NCI-H146 treated with DMSO at 0.1 percent for 48 hours (cell line): ENCODE data around the gene ANKRD27.

Experiments
- DNase-seq: peaks from one replicate; lab custom pipeline; 2025; ENCODE audit not compliant: unreplicated experiment; lab: John Stamatoyannopoulos, UW

ANKRD27 gene

DNA sequence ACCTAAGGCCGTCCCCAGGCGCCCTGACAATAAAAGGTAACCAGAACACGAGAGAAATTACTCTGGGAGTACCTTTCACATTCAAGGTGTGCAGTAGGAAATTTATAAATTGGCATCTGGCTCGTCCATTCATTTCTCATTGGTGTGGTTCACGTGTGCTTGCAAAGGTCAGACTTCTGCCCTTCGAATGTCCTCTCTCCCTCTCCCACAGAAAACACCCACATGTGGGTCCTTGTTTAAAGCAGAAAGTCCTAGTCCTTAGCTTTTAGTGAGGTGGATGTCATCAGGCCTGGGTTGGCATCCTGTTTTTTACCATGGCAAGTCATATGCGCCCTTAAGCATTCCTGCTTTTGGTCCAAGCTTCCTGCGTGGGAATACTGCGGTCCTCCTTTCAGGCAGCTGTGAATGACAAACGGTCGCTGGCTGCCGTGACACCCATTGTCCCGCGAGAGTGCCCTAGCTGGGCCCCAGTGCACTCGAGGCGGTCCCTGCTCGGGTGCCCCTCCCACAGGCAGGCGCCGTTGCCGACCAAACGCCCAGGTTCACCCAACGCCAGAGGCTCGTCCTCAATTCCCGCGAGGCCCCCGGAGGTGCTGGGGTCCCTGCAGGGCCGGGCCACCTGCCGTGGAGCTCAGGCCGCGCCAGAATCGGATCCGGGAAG, 16.4 kb upstream of the ANKRD27 start, which contains the start of gene NUDT19:
Gene NUDT19 (plus strand): TSS at position 531 of the 661 bp plus-strand sequence. CDS start 140 bp downstream, outside the sequence.
- peak; percentile 64 for DNase-seq

DNA sequence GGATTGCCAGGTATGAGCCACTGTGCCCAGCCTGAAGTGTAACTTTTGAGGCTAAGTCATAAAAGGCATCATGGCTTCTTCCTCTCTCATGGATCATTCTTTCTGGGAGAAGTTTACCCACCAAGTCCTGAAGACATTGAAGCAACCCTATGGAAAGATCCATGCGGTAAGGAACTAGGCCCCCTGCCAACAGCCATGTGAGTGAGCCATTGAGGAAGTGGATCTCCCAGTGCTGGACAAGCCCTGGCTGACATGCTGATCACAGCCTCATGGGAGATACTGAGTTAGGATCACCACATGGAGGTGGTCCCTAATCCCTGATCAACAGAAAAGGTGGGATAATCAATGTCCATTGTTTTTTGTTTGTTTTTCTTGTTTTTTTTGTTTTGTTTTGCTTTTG, 13.3 kb upstream of the ANKRD27 start:
- no peak for DNase-seq

DNA sequence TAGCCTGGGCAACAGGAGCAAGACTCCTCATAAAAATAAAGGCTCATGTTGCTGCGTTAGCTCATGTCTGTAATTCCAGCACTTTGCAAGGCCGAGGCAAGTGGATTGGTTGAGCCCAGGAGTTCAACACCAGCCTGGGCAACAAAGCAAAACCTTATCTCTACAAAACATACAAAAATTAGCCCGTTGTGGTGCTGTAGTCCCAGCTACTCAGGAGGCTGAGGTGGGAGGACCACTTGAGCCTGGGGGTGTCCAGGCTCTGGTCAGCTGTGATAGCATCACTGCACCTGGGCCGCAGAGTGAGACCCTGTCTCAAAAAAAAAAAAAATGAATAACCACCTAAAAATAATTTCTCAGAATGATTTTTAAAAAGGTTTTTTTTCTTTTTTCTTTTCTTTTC, 12.7 kb upstream of the ANKRD27 start:
- DNase-seq = no peak

GRCh38 chr19:32686847-32687475, 12.0 kb upstream of the ANKRD27 start:
- no peak for DNase-seq

GRCh38 chr19:32682317-32682716, 7.3 kb upstream of the ANKRD27 start:
- no peak for DNase-seq

GRCh38 chr19:32680986-32681385, 6.0 kb upstream of the ANKRD27 start:
- DNase-seq = no peak

DNA sequence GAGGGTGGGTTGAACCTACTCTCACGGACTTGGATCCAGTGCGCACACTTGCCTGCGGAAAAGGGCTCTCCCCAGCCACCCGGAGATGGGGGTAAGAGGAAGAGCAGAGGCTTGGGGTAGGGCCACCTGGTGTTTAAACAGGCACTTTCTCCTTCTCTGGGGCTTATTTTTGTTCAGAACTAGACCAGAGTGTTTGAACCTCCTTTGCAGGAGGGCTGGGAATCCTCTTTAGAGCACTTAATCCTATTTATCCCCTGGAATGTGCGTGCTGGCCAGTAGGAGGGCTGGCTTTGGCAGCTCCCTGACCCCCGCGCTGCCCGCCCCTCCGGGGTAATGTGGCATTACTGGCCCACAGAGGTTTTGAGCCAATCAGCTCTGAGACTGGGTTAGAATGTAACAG, 2.7 kb upstream of the ANKRD27 start:
- DNase-seq = no peak

DNA sequence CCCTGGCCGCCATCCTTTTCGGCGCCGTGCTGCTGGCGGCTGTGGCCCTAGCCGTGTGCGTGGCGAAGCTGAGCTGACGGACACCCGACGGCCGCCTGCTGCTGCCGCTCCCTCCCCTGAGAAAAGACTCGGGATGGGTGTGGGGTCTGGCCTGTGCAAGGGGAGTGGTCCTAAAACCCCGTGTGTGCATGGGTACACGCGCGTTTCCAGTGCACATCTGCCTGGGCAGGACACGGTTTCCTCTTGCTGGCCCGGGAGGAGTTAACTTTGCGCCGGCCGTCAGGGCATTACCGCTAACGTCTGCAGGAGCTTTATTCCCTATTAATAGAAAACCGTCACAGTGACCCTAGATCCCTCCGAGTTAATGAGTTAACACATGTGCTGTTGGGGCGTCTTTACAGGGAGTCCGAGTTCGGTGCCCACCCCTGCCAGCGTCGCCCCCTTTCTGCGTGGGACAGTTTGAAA, 1.9 kb upstream of the ANKRD27 start:
- DNase-seq = no peak

DNA sequence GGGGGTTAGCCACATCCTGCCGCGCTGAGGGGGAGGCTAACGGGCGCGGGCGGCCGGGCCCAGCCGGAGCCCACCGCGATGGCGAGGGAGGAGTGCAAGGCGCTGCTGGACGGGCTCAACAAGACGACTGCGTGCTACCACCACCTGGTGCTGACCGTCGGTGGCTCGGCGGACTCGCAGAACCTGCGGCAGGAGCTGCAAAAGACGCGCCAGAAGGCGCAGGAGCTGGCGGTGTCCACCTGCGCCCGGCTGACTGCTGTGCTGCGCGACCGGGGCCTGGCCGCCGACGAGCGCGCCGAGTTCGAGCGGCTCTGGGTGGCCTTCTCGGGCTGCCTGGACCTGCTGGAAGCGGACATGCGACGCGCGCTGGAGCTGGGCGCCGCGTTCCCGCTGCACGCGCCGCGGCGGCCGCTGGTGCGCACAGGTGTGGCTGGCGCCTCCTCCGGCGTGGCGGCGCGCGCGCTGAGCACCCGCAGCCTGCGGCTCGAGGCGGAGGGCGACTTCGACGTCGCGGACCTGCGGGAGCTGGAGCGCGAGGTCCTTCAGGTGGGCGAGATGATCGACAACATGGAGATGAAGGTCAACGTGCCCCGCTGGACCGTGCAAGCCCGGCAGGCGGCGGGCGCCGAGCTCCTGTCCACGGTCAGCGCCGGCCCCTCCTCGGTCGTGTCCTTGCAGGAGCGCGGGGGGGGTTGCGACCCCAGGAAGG, 1.4 kb upstream of the ANKRD27 start:
- DNase-seq = peak; percentile 13

GRCh38 chr19:32675720-32676185, 773 bp upstream of the ANKRD27 start, which contains the start of gene RGS9BP:
Gene RGS9BP (plus strand): TSS chr19:32675848. CDS start chr19:32676264, 416 bp downstream.
- DNase-seq = no peak

- no peak for DNase-seq
Observed at GRCh38 chr19:32674153-32674930, 638 bp downstream of the ANKRD27 start.

DNA sequence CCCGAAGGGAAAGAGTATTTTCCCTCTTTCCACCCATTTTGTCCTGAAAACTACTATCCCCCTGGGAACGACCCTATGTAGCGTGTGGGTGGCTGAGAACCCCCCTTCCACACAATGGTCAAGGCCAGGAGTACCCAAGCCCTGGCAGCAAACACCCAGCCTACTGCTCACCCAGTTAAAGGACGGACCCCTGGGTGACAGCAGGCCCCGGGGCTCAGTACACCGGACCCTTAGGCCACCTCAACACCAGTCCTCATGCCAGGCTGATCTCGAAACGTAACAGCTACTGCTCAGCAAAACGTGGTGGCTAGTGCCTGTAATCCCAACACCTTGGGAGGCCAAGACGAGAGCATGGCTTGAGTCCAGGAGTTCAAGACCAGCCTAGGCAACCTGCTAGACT, 1.4 kb downstream of the ANKRD27 start:
- no peak for DNase-seq

GRCh38 chr19:32672841-32673240, 2.1 kb downstream of the ANKRD27 start:
- no peak for DNase-seq

GRCh38 chr19:32671883-32672593, 2.9 kb downstream of the ANKRD27 start:
- no peak for DNase-seq

DNA sequence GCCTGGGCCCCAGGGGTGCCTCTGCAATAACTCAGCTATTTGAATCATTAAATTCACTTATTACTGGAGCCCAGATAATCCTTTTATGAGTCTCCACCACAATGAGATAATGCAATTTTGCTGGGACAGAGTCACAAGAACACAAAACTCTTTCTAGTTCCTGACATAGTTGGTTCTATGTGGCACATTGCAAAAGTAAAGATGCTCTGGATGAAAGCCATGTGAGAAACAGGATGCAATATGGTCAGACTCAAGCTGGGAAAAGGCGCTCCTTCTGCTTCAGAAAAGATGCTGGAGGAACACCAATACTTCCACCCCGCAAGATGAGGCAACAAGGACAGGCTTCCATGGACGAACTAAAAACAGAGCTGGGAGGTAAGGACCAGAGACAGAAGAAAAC, 5.7 kb downstream of the ANKRD27 start:
- DNase-seq = no peak

DNA sequence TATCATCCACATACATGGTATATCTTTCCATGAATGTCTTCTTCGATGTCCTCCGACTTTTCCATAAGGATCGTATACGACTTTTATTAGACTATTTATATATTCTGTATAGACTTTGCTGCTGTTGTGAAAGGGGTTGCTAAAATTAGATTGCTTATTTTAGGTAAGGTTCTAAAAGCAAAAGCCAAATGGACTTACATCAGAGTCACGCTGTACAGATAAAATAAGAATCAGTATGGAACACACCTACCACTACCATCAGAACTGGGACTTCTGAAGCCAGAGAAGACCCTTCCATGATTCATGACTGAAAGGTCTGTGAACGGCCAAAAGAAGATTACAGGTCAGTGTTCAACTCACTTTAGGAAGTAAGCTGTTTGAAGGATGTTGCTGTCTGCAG, 8.9 kb downstream of the ANKRD27 start:
- no peak for DNase-seq

GRCh38 chr19:32662186-32662585, 12.8 kb downstream of the ANKRD27 start:
- DNase-seq = no peak

DNA sequence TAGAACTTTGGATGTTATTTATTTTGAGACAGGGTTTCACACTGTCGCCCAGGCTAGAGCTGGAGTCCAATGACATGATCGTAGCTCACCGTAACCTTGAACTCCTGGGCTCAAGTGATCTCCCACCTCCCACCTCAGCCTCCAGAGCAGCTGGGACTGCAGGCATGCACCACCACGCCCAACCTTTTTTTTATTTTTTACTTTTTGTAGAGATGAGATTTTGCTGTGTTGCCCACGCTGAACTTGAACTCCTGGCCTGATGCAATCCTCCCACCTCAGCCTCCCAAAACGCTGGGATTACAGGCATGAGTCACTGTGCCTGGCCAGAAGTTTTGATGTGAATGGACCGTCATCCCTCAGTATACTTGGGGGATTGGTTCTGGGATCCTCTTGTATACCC, 13.7 kb downstream of the ANKRD27 start:
- no peak for DNase-seq

GRCh38 chr19:32658527-32658926, 16.5 kb downstream of the ANKRD27 start:
- DNase-seq = no peak

DNA sequence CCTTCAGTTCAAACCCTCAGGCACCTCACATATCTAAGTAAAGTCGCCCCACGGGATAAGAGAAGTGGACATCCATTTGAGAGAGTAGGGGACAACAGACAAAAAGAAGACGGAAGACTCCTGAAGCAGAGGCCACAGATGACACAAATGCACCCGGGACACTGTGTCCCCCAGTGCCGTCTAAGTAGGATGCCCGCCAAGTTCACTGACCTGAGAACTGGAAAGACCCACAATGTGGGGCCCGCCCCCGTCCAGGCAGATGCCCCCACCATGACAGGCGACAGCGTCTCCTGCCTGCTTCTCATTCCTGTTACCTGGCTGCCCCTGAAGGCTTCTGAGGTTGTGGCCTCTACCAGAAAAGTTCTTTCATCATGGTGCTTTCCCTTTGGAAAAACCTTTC, 16.9 kb downstream of the ANKRD27 start:
- DNase-seq = no peak
